Common myeloid progenitor, CD34-positive (primary cell): ENCODE data around the gene WWC1.

Experiments
- CTCF ChIA-PET: fragments of 350-600 bp; sonication (Branson Sonifier 250); formaldehyde crosslinking; loops from one replicate; lab custom pipeline; 2021; ENCODE audit warnings: antibody characterized with exemption; lab: Charles Lee
- POLR2A ChIA-PET: fragments of 350-600 bp; sonication (Branson Sonifier 250); formaldehyde crosslinking; loops from one replicate; lab custom pipeline; 2021; ENCODE audit warnings: antibody characterized with exemption; lab: Charles Lee
- DNase-seq, 3 donors: peaks; one replicate each; pipeline versions ENCODE4 v3.0.0 to v3.0.0-alpha.2; 2013
- H3K27ac ChIP-seq, 2 experiments: 1 replicate in 1 of 2; 2 replicates in 1 of 2; pipeline ENCODE4 v1.7.0; 2013; ENCODE audit warnings: inconsistent platforms in 2 of 2, low read length in 2 of 2, mild to moderate bottlenecking in 2 of 2, low read depth in 1 of 2, moderate library complexity in 1 of 2; ENCODE audit not compliant: severe bottlenecking in 2 of 2, insufficient read depth in 1 of 2, poor library complexity in 1 of 2
- H3K27me3 ChIP-seq, 5 experiments: replicated peaks in 2 of 5; 1 replicate in 3 of 5; 2 replicates in 2 of 5; pipeline versions ENCODE4 v1.6.1 to v1.7.0; 2013; ENCODE audit warnings: low read length in 4 of 5, mild to moderate bottlenecking in 2 of 5, moderate library complexity in 2 of 5, inconsistent platforms in 1 of 5; ENCODE audit not compliant: insufficient read depth in 5 of 5, control insufficient read depth in 4 of 5
- H3K36me3 ChIP-seq, 4 experiments: 1 replicate in 2 of 4; 2 replicates in 2 of 4; pipeline versions ENCODE4 v1.6.1 to v1.7.0; 2013; ENCODE audit warnings: low read length in 3 of 4, control low read depth in 1 of 4, mild to moderate bottlenecking in 1 of 4; ENCODE audit not compliant: control insufficient read depth in 4 of 4, insufficient read depth in 4 of 4
- H3K4me1 ChIP-seq, 4 experiments: 1 replicate in 3 of 4; 2 replicates in 1 of 4; pipeline versions ENCODE4 v1.6.1 to v1.7.1; 2013; ENCODE audit warnings: low read length in 3 of 4, mild to moderate bottlenecking in 3 of 4, control low read depth in 1 of 4, inconsistent platforms in 1 of 4, moderate library complexity in 1 of 4; ENCODE audit not compliant: control insufficient read depth in 4 of 4, insufficient read depth in 4 of 4; ENCODE audit errors: control extremely low read depth in 1 of 4
- H3K4me3 ChIP-seq, 7 experiments: 1 replicate in 4 of 7; 2 replicates in 3 of 7; pipeline versions ENCODE4 v1.5.1 to v1.7.0; 2013; ENCODE audit warnings: mild to moderate bottlenecking in 7 of 7, low read length in 6 of 7, moderate library complexity in 6 of 7, inconsistent platforms in 2 of 7, low read depth in 2 of 7, control low read depth in 1 of 7; ENCODE audit not compliant: insufficient read depth in 4 of 7, control insufficient read depth in 1 of 7; ENCODE audit errors: extremely low read depth in 1 of 7
- H3K9me3 ChIP-seq, 5 experiments: 1 replicate in 4 of 5; 2 replicates in 1 of 5; pipeline versions ENCODE4 v1.6.1 to v1.7.1; 2013; ENCODE audit warnings: low read length in 4 of 5, mild to moderate bottlenecking in 2 of 5, inconsistent platforms in 1 of 5, low read depth in 1 of 5, moderate library complexity in 1 of 5; ENCODE audit not compliant: control insufficient read depth in 4 of 5, insufficient read depth in 2 of 5; ENCODE audit errors: control extremely low read depth in 1 of 5
- WGBS: methylation state at CpG from one replicate; pipeline ENCODE4 v1.1.5; 2013; ENCODE audit not compliant: insufficient coverage; 5-methylcytosine and 5-hydroxymethylcytosine counted together

The WWC1 gene

GRCh38 chr5:168270476-168270875, 21.0 kb upstream of the WWC1 start:
- H3K9me3 ChIP-seq, result no peaks in the 10 kb centered on the region
- no peak overlapping the region for H3K27ac ChIP-seq
- H3K27me3 ChIP-seq, result peaks cover 0 to 12% (median 5%) of the 10 kb centered on the region in 5 experiments
- H3K36me3 ChIP-seq, result no peaks in the 10 kb centered on the region
- peaks cover 0 to 14% (median 9%) of the 10 kb centered on the region in 4 experiments for H3K4me1 ChIP-seq
- H3K4me3 ChIP-seq, result no peak overlapping the region
- CTCF ChIA-PET, result interaction anchor here (0.7 to 2.0 kb wide), 4 partner anchors 12 to 1311 kb away, joined by 3 to 6 read pairs (median 3); no protein-coding TSS in a partner anchor
- POLR2A ChIA-PET, result no interaction called here
- WGBS, result 100% methylated on average over 1 of the region's 3 CpGs
- no peak for DNase-seq

DNA sequence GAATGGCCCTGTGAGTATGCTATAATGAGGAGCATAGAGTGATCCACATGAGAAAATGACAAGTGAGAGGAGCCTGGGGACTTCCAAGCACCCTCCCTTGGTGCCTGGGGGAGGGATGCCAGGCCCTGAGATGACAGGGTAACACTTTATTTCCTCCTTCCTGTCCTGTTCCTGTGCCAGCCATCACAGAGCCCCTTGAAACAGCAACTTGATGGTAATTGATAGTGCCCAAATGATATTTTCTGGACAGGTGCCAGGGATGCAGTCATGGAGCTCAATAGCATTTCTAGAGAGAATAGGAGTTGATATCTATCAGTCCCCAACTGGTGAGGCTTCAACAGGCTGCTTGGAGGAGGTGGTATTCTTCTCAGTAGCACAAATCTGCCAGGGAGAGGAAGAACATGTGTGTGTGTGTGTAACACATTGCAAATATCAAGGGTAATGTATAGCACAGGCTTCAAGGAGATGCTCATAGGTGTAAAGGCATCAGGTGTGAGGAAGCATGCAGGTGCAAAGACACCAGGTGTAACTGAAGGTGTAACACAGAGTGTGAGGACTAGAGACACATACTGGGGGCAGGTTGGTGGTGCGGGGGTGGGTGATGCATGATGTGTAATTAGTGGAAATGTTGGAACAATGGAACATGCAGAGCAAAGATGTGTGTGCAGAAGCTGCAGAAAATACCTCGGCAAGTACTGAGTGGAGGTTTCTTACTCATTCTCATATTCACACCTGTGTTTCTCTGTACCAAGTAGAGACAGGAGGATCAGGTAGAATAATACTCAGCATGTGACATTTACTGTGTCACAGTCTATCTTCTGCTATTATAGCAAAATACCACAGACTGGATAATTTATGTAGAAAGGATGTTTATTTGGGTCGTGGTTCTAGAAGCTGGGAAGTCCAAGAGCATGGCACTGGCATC, 18.1 kb upstream of the WWC1 start:
- Histone ChIP-seq H3K36me3 (no peaks in the 10 kb centered on the region), H3K4me3 (no peak overlapping the region), H3K9me3 (no peaks in the 10 kb centered on the region), H3K4me1 (peaks cover 0 to 14% (median 9%) of the 10 kb centered on the region in 4 experiments), H3K27me3 (peaks cover 0 to 14% (median 6%) of the 10 kb centered on the region in 5 experiments), H3K27ac (no peak overlapping the region)
- ChIA-PET CTCF (interaction anchor here (1.5 kb wide), 1 partner anchor 54 kb away, joined by 4 read pairs; no protein-coding TSS in a partner anchor), POLR2A (no interaction called here)
- WGBS, result no CpG with 5 or more reads among the region's 3 CpGs
- no peak for DNase-seq

DNA sequence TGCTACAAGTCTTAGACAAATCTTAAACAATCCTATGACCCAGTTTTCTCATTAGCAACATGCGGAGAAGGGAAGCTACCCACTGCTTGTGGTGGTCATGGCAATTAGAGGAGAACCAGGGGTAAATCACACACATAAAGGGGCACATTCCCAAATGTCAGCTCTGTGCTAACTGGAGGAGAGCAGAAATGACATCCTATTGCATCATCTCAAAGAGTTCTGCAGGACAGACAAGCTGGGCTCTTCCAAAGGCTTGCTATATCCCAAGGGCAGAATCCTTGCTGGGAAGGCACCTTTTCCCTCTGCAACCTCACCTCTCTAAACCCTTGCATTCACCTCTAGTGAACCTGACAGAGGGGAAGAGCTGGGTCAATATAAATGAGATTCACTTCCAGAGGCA, 17.0 kb upstream of the WWC1 start:
- Histone ChIP-seq H3K27ac (no peak overlapping the region), H3K4me3 (no peak overlapping the region), H3K4me1 (peaks cover 0 to 8% (median 4%) of the 10 kb centered on the region in 4 experiments), H3K9me3 (no peaks in the 10 kb centered on the region), H3K27me3 (peaks cover 0 to 3% (median 2%) of the 10 kb centered on the region in 5 experiments), H3K36me3 (no peaks in the 10 kb centered on the region)
- DNase-seq, result no peak
- CTCF ChIA-PET, result no interaction called here
- POLR2A ChIA-PET, result no interaction called here
- WGBS, result no CpG with 5 or more reads among the region's 1 CpG

DNA sequence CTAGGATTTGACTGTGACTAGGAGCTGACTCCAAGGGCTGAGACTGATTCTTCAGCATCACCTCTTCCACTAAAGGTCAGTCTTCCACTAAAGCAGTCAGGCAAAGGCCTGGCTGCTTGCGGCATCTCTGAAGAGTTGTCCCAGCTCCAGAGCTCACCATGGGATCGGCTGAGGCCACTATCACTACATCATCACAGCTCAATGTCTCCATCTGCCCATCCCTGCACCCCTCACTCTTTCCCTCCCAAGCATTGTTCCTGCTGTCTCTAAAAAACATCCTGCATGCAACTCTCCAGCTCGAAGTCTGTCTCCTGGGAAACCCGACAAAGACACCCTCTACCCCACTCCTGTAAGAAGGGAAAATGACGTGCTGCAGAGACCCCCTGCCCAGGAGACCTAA, 15.5 kb upstream of the WWC1 start:
- H3K9me3 ChIP-seq, result no peaks in the 10 kb centered on the region
- no peak overlapping the region for H3K4me3 ChIP-seq
- H3K27ac ChIP-seq, result no peak overlapping the region
- CTCF ChIA-PET, result interaction anchor here (1.5 kb wide), 1 partner anchor 11 kb away, joined by 3 read pairs; no protein-coding TSS in a partner anchor
- DNase-seq, result no peak
- peaks cover 0 to 3% (median 2%) of the 10 kb centered on the region in 5 experiments for H3K27me3 ChIP-seq
- 92% methylated on average over 2 of the region's 5 CpGs for WGBS
- POLR2A ChIA-PET, result no interaction called here
- no peaks in the 10 kb centered on the region for H3K4me1 ChIP-seq
- no peaks in the 10 kb centered on the region for H3K36me3 ChIP-seq

DNA sequence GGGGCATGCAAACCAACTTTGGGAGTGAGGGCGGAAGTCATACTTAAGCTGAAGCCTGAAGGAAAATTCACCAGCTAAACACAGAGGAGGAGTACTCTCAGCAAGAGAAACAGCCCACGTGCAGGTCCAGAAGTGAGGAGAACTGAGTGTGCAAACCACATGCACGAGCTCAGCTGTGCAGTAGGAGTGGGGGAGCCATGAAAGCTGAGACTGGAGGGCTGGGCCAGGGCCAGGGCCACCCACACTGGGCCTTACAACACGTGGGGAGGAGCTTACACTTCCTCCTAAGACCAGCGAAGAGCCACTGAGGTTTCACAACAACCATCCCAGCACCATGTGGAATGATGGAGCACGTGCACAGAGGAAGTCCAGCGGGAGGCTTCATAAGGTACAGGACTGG, 9.3 kb upstream of the WWC1 start:
- ChIA-PET CTCF (interaction anchor here (0.9 kb wide), 2 partner anchors 10 to 12 kb away, joined by 3 read pairs; no protein-coding TSS in a partner anchor), POLR2A (no interaction called here)
- 73% methylated on average over 5 of the region's 7 CpGs for WGBS
- no peaks in the 10 kb centered on the region for H3K4me1 ChIP-seq
- peaks cover 0 to 18% (median 3%) of the 10 kb centered on the region in 5 experiments for H3K27me3 ChIP-seq
- peaks cover 0 to 16% (median 4%) of the 10 kb centered on the region in 5 experiments for H3K9me3 ChIP-seq
- no peak overlapping the region for H3K27ac ChIP-seq
- peak in 1 of 3 donors; percentile 2 for DNase-seq
- H3K4me3 ChIP-seq, result no peak overlapping the region
- H3K36me3 ChIP-seq, result no peaks in the 10 kb centered on the region

DNA sequence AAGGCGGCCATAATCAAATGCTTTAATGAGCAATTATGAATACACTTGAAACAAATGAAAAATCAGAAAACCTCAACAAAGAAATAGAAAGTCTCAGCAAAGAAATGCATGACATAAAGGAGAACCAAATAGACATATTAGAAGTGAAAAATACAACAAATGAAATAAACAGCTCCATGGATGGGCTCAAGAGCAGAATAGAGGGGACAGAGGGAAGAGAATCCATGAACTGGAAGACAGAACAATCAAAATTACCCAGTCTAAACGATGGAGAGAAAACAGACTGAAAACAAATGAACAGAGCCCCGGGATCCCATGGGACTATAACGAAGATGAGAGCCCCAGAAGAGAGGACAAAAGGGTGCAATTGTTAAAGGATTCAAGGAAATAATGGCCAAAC, 6.6 kb upstream of the WWC1 start:
- CTCF ChIA-PET, result no interaction called here

GRCh38 chr5:168285696-168286095, 5.7 kb upstream of the WWC1 start:
- no peak for DNase-seq
- Histone ChIP-seq H3K27ac (no peak overlapping the region), H3K4me1 (no peaks in the 10 kb centered on the region), H3K36me3 (no peaks in the 10 kb centered on the region), H3K27me3 (peaks cover 0 to 35% (median 5%) of the 10 kb centered on the region in 5 experiments), H3K9me3 (peaks cover 0 to 16% (median 4%) of the 10 kb centered on the region in 5 experiments), H3K4me3 (no peak overlapping the region)
- WGBS, result no CpG with 5 or more reads among the region's 2 CpGs
- POLR2A ChIA-PET, result no interaction called here
- CTCF ChIA-PET, result interaction anchor here (1.7 kb wide), 1 partner anchor 9 kb away, joined by 3 read pairs; no protein-coding TSS in a partner anchor

More for the DNA sequence above, 6.6 kb upstream of the WWC1 start:
- Histone ChIP-seq H3K27me3 (peaks cover 0 to 30% (median 5%) of the 10 kb centered on the region in 5 experiments), H3K9me3 (peaks cover 0 to 16% (median 4%) of the 10 kb centered on the region in 5 experiments), H3K4me1 (no peaks in the 10 kb centered on the region), H3K4me3 (no peak overlapping the region), H3K36me3 (no peaks in the 10 kb centered on the region), H3K27ac (no peak overlapping the region)
- WGBS, result 95% methylated on average over 3 of the region's 4 CpGs
- DNase-seq, result no peak
- POLR2A ChIA-PET, result no interaction called here
